HCT116 (cell line): ENCODE data around the gene CYP11A1. TPM values are rescaled to one million over a fixed set of nuclear protein-coding genes. Genes with fewer than 3 reads are reported as not detected.

Experiments
- ATAC-seq: fragments of 200-7000 bp; cut with Tn5 transposase; 2 replicates; pipeline ENCODE4 v1.9.1; 2020; ENCODE audit warnings: mild to moderate bottlenecking, moderate library complexity
- BruUV-seq: library from RNA; stranded (reverse); fragments of 400-500 nt; replicated peaks from 2 replicates; lab custom pipeline; 2021; lab: Mats Ljungman, UMichigan
- CTCF ChIA-PET: fragments of 300-600 bp; sonication (Branson Sonifier 250); formaldehyde crosslinking; loops from one replicate; lab custom pipeline; 2021; ENCODE audit warnings: antibody characterized with exemption; lab: Charles Lee
- POLR2A ChIA-PET: fragments of 300-600, 350-600 bp; sonication (Branson Sonifier 250); formaldehyde crosslinking; loops from one replicate; lab custom pipeline; 2021; ENCODE audit warnings: antibody characterized with exemption; lab: Charles Lee
- RAD21 ChIA-PET, 2 experiments: fragments of 300-600 bp; sonication (Branson Sonifier 250); formaldehyde crosslinking; loops; one replicate each; lab custom pipeline; 2023; ENCODE audit warnings: low total read pairs in 2 of 2; ENCODE audit not compliant: uncharacterized antibody in 2 of 2, unreplicated experiment in 2 of 2, low non-redundant PET in 1 of 2; lab: Charles Lee
- DNase-seq: peaks from one replicate; pipeline ENCODE4 v3.0.0-alpha.2; 2010; ENCODE audit warnings: low read depth, low spot score
- H2AFZ ChIP-seq: fragments of 200-600 bp; shearing (Covaris generic), sonication (generic); 2 replicates; pipeline ENCODE4 v1.6.1; 2017; ENCODE audit warnings: low read depth, mixed run types, mixed read lengths, antibody characterized with exemption, low read length; ENCODE audit not compliant: poor library complexity, severe bottlenecking
- H3K27ac ChIP-seq: 2 replicates; pipeline ENCODE4 v1.5.1; 2012; ENCODE audit warnings: low read depth, low read length
- H3K27me3 ChIP-seq: fragments of 200-600 bp; sonication (generic); 2 replicates; pipeline ENCODE4 v1.6.1; 2016; ENCODE audit warnings: mixed run types, low read length, mixed read lengths; ENCODE audit not compliant: insufficient read depth
- H3K36me3 ChIP-seq, 2 experiments: fragments of 200-500 bp in 1 of 2; fragments of 200-600 bp in 1 of 2; sonication (Bioruptor generic) in 1 of 2; sonication (generic) in 1 of 2; 2 replicates each; pipeline versions ENCODE4 v1.5.1 to v1.6.1; 2014 to 2016; ENCODE audit warnings: low read length in 2 of 2, inconsistent platforms in 1 of 2, mixed read lengths in 1 of 2, mixed run types in 1 of 2; ENCODE audit not compliant: insufficient read depth in 2 of 2, control insufficient read depth in 1 of 2
- H3K4me1 ChIP-seq, 2 experiments: fragments of 200-600 bp in 1 of 2; sonication (generic) in 1 of 2; 2 replicates each; pipeline versions ENCODE4 v1.5.1 to v1.6.1; 2012 to 2017; ENCODE audit warnings: low read length in 2 of 2, inconsistent platforms in 1 of 2, mild to moderate bottlenecking in 1 of 2, mixed read lengths in 1 of 2, mixed run types in 1 of 2, moderate library complexity in 1 of 2; ENCODE audit not compliant: insufficient read depth in 2 of 2, control insufficient read depth in 1 of 2
- H3K4me2 ChIP-seq: fragments of 200-600 bp; sonication (generic); 2 replicates; pipeline ENCODE4 v1.6.1; 2017; ENCODE audit warnings: mixed run types, low read length, mixed read lengths
- H3K4me3 ChIP-seq, 2 experiments: fragments of 200-600 bp in 1 of 2; sonication (generic) in 1 of 2; replicated peaks in 1 of 2; 2 replicates each; pipeline ENCODE4 v1.5.1; 2011 to 2016; ENCODE audit warnings: low read length in 2 of 2, control low read depth in 1 of 2, low read depth in 1 of 2, mild to moderate bottlenecking in 1 of 2, mixed read lengths in 1 of 2, mixed run types in 1 of 2
- H3K79me2 ChIP-seq: fragments of 200-600 bp; sonication (generic); 2 replicates; pipeline ENCODE4 v1.6.1; 2017; ENCODE audit warnings: mild to moderate bottlenecking, mixed run types, low read length, moderate library complexity, mixed read lengths; ENCODE audit not compliant: insufficient read depth
- H3K9ac ChIP-seq: fragments of 200-600 bp; sonication (generic); 2 replicates; pipeline ENCODE4 v1.6.1; 2016; ENCODE audit warnings: low read length, mixed read lengths
- H3K9me2 ChIP-seq: fragments of 200-600 bp; sonication (generic), shearing (Covaris generic); 2 replicates; pipeline ENCODE4 v1.6.1; 2017; ENCODE audit warnings: mixed run types, mild to moderate bottlenecking, moderate library complexity; ENCODE audit not compliant: insufficient read depth
- H3K9me3 ChIP-seq, 2 experiments: fragments of 200-500 bp in 1 of 2; fragments of 200-600 bp in 1 of 2; sonication (Bioruptor generic) in 1 of 2; sonication (generic) in 1 of 2; 2 replicates each; pipeline ENCODE4 v1.6.1; 2014 to 2017; ENCODE audit warnings: low read length in 2 of 2, mixed read lengths in 2 of 2, inconsistent platforms in 1 of 2, low read depth in 1 of 2, mild to moderate bottlenecking in 1 of 2, mixed run types in 1 of 2, moderate library complexity in 1 of 2; ENCODE audit not compliant: control insufficient read depth in 1 of 2, insufficient read depth in 1 of 2
- H4K20me1 ChIP-seq: fragments of 200-600 bp; sonication (generic), shearing (Covaris generic); 2 replicates; pipeline ENCODE4 v1.6.1; 2017; ENCODE audit warnings: mixed run types, mild to moderate bottlenecking, moderate library complexity; ENCODE audit not compliant: insufficient read depth
- CBX3 ChIP-seq: IDR thresholded peaks from 2 replicates; pipeline ENCODE4 v1.6.1; 2012; ENCODE audit warnings: low read depth
- EZH2 ChIP-seq: fragments of 200-600 bp; sonication (generic); IDR thresholded peaks from 2 replicates; pipeline ENCODE4 v1.6.1; 2017; ENCODE audit warnings: antibody characterized with exemption, mixed run types
- EZH2phosphoT487 ChIP-seq: fragments of 200-600 bp; IDR thresholded peaks from 2 replicates; pipeline ENCODE4 v1.6.1; 2018; ENCODE audit warnings: antibody characterized with exemption, borderline replicate concordance
- POLR2A ChIP-seq: IDR thresholded peaks from 2 replicates; pipeline ENCODE4 v1.7.0; 2011; ENCODE audit warnings: borderline replicate concordance; ENCODE audit not compliant: insufficient read depth, insufficient read length; ENCODE audit errors: extremely low read depth
- POLR2AphosphoS5 ChIP-seq: IDR thresholded peaks from 2 replicates; pipeline ENCODE4 v1.6.1; 2011; ENCODE audit warnings: mild to moderate bottlenecking, low read depth, low read length, moderate library complexity
- SIN3A ChIP-seq: IDR thresholded peaks from 2 replicates; pipeline ENCODE4 v1.6.1; 2012; ENCODE audit warnings: low read depth
- TCF7L2 ChIP-seq: IDR thresholded peaks from 2 replicates; pipeline ENCODE4 v1.7.0; 2011; ENCODE audit warnings: borderline replicate concordance, inconsistent platforms; ENCODE audit not compliant: insufficient read depth, insufficient read length; ENCODE audit errors: extremely low read depth
- ZFX ChIP-seq: fragments of 450-650 bp; IDR thresholded peaks from 2 replicates; pipeline ENCODE4 v1.6.1; 2017
- ZNF274 ChIP-seq: fragments of 200-500 bp; sonication (Bioruptor generic); IDR thresholded peaks from 2 replicates; pipeline ENCODE4 v1.6.1; 2014; ENCODE audit warnings: mild to moderate bottlenecking, low read depth, low read length, inconsistent platforms
- intact Hi-C: fragments of 100-400 bp; cut with micrococcal nuclease; formaldehyde crosslinking; loops from 2 replicates; pipeline ENCODE4 v1.10.0; 2022
- total RNA-seq: library from RNA; stranded (reverse); gene quantifications from one replicate; pipeline ENCODE4 v1.2.1, GENCODE V29; 2021; ENCODE audit not compliant: unreplicated experiment
- TF ChIP-seq, protein P1 (sequence below), 3 experiments: fragments of 200-600 bp in 1 of 3; sonication (generic) in 1 of 3; IDR thresholded peaks in 2 of 3; conservative IDR thresholded peaks in 1 of 3; 2 replicates each; pipeline ENCODE4 v1.5.1; 2012 to 2017; ENCODE audit warnings: low read depth in 2 of 3, low read length in 2 of 3, antibody characterized with exemption in 1 of 3, borderline replicate concordance in 1 of 3, control low read depth in 1 of 3, mild to moderate bottlenecking in 1 of 3, mixed read lengths in 1 of 3, mixed run types in 1 of 3, moderate library complexity in 1 of 3; ENCODE audit not compliant: insufficient read depth in 1 of 3
- TF ChIP-seq, protein P2 (sequence below): IDR thresholded peaks from 2 replicates; pipeline ENCODE4 v1.6.1; 2011; ENCODE audit warnings: mild to moderate bottlenecking, low read length, moderate library complexity; ENCODE audit not compliant: insufficient replicate concordance; ENCODE audit errors: extremely low read depth

Gene CYP11A1
- total RNA-seq, 1 experiment from 2014 or later: 0.57 TPM

DNA sequence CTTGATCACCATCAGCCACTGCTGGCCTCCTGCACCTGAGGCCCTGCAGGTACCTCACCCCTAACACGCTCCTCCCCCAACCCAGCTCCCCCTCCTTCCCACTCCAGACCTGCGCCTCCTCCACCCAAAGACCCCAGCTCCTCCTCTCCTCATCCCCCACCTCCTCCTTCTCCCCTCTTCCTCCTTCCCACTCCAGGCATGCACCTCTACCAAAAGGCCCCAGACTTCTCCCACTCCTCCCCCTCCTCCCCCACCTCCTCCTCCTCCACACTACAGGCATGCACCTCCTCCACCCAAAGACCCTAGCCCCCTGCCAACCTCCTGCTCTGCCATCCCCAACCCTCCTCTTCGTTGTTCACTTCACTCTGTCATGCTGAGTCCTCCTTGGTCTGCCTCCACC, 42.7 kb downstream of the CYP11A1 start:
- POLR2A ChIA-PET: no interaction called here
- no peaks in the 10 kb centered on the region for H3K79me2 ChIP-seq
- CTCF ChIA-PET: interaction anchor here (1.0 kb wide), 1 partner anchor 276 kb away, joined by 3 read pairs; no protein-coding TSS in a partner anchor

More for the DNA sequence above, 42.7 kb downstream of the CYP11A1 start:
- no peaks in the 10 kb centered on the region for H4K20me1 ChIP-seq
- no peaks in the 10 kb centered on the region for H3K9me2 ChIP-seq
- H3K4me3 ChIP-seq: no peak overlapping the region
- no peak overlapping the region for H3K4me2 ChIP-seq
- no peaks in the 10 kb centered on the region for H3K27me3 ChIP-seq
- no peak overlapping the region for H3K27ac ChIP-seq
- H3K36me3 ChIP-seq: no peaks in the 10 kb centered on the region
- DNase-seq: no peak
- H3K4me1 ChIP-seq: no peaks in the 10 kb centered on the region; a peak in 1 of 4 replicates
- ATAC-seq: no peak
- RAD21 ChIA-PET: no interaction called here
- TF ChIP-seq POLR2AphosphoS5 (no peak), EZH2 (no peak), ZFX (no peak), CBX3 (no peak), EZH2phosphoT487 (no peak), POLR2A (no peak), SIN3A (no peak), TCF7L2 (no peak), ZNF274 (no peak)
- TF ChIP-seq, protein P1, sequence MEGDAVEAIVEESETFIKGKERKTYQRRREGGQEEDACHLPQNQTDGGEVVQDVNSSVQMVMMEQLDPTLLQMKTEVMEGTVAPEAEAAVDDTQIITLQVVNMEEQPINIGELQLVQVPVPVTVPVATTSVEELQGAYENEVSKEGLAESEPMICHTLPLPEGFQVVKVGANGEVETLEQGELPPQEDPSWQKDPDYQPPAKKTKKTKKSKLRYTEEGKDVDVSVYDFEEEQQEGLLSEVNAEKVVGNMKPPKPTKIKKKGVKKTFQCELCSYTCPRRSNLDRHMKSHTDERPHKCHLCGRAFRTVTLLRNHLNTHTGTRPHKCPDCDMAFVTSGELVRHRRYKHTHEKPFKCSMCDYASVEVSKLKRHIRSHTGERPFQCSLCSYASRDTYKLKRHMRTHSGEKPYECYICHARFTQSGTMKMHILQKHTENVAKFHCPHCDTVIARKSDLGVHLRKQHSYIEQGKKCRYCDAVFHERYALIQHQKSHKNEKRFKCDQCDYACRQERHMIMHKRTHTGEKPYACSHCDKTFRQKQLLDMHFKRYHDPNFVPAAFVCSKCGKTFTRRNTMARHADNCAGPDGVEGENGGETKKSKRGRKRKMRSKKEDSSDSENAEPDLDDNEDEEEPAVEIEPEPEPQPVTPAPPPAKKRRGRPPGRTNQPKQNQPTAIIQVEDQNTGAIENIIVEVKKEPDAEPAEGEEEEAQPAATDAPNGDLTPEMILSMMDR (IDR thresholded peaks at IDR 0.05 in 2 of 3, conservative IDR thresholded peaks at IDR 0.05 in 1 of 3; ENCODE audit: borderline replicate concordance in 1 of 3, insufficient read depth in 1 of 3, low read depth in 2 of 3, low read length in 2 of 3): no peak
- TF ChIP-seq, protein P2, sequence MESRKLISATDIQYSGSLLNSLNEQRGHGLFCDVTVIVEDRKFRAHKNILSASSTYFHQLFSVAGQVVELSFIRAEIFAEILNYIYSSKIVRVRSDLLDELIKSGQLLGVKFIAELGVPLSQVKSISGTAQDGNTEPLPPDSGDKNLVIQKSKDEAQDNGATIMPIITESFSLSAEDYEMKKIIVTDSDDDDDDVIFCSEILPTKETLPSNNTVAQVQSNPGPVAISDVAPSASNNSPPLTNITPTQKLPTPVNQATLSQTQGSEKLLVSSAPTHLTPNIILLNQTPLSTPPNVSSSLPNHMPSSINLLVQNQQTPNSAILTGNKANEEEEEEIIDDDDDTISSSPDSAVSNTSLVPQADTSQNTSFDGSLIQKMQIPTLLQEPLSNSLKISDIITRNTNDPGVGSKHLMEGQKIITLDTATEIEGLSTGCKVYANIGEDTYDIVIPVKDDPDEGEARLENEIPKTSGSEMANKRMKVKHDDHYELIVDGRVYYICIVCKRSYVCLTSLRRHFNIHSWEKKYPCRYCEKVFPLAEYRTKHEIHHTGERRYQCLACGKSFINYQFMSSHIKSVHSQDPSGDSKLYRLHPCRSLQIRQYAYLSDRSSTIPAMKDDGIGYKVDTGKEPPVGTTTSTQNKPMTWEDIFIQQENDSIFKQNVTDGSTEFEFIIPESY: no peak
- intact Hi-C loops: no loop called here
- no TSS peak for BruUV-seq
- no peak overlapping the region for H3K9ac ChIP-seq
- no peaks in the 10 kb centered on the region for H3K9me3 ChIP-seq
- no peak overlapping the region for H2AFZ ChIP-seq
